Subcutaneous adipose tissue (tissue), 4 donors: ENCODE data around the gene DLGAP4. TPM values are rescaled to one million over a fixed set of nuclear protein-coding genes. Genes with fewer than 3 reads are reported as not detected.

Experiments
- total RNA-seq, 4 donors: library from RNA; depleted of rRNA; stranded (reverse); fragments of >200 nt; gene quantifications; one replicate each; pipeline ENCODE4 v1.1.0, GENCODE V29; 2016
- TF ChIP-seq, protein P1 (sequence below): fragments of 450-650 bp; IDR thresholded peaks from one replicate; pipeline ENCODE4 v1.5.1; 2016; ENCODE audit warnings: low read depth, mild to moderate bottlenecking, control low read depth, antibody characterized with exemption, moderate library complexity

Gene DLGAP4
- total RNA-seq, 4 donors from 2014 or later, result 25.8 to 47.4 (median 38.9) TPM

DNA sequence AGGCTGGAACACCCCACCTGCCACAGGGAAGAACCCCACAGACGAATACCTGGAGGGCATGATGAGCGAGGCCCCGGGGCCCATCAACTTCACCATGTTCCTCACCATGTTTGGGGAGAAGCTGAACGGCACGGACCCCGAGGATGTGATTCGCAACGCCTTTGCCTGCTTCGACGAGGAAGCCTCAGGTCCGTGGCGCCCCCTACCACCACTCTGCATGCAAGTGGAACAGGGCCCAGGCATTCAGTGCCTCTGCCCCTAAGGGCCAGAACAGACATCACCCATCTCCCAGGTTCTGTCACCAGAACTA is 241.8 kb downstream of the DLGAP4 start:
- TF ChIP-seq, protein P1, sequence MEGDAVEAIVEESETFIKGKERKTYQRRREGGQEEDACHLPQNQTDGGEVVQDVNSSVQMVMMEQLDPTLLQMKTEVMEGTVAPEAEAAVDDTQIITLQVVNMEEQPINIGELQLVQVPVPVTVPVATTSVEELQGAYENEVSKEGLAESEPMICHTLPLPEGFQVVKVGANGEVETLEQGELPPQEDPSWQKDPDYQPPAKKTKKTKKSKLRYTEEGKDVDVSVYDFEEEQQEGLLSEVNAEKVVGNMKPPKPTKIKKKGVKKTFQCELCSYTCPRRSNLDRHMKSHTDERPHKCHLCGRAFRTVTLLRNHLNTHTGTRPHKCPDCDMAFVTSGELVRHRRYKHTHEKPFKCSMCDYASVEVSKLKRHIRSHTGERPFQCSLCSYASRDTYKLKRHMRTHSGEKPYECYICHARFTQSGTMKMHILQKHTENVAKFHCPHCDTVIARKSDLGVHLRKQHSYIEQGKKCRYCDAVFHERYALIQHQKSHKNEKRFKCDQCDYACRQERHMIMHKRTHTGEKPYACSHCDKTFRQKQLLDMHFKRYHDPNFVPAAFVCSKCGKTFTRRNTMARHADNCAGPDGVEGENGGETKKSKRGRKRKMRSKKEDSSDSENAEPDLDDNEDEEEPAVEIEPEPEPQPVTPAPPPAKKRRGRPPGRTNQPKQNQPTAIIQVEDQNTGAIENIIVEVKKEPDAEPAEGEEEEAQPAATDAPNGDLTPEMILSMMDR, result no peak

DNA sequence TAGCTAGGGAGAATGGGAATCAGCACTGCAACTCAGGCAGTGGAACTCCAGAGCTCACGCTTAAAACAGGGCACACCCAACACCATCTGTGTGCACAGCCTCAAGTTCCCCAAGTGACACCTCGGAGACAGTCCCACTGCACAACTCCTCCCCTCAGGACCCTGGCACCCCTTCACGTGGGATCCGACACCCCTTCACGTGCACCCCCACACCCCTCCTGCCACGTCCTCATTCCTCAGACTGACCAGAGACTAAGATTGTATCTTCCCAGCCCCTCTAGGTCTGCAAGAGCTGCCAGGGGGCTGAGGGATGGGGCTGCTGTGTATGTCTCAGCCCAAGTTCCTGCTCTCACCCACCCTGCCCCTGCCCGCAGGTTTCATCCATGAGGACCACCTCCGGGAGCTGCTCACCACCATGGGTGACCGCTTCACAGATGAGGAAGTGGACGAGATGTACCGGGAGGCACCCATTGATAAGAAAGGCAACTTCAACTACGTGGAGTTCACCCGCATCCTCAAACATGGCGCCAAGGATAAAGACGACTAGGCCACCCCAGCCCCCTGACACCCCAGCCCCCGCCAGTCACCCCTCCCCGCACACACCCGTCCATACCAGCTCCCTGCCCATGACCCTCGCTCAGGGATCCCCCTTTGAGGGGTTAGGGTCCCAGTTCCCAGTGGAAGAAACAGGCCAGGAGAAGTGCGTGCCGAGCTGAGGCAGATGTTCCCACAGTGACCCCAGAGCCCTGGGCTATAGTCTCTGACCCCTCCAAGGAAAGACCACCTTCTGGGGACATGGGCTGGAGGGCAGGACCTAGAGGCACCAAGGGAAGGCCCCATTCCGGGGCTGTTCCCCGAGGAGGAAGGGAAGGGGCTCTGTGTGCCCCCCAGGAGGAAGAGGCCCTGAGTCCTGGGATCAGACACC is 242.8 kb downstream of the DLGAP4 start:
- TF ChIP-seq, protein P1, result no peak

DNA sequence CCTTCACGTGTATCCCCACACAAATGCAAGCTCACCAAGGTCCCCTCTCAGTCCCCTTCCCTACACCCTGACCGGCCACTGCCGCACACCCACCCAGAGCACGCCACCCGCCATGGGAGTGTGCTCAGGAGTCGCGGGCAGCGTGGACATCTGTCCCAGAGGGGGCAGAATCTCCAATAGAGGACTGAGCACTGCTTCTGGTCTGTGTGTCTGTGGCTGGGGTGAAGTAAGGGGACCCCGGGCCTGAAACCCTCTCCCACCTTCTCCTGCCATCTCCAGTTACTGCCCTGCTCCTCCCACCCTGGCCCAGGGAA is 243.4 kb downstream of the DLGAP4 start:
- TF ChIP-seq, protein P1, result no peak

DNA sequence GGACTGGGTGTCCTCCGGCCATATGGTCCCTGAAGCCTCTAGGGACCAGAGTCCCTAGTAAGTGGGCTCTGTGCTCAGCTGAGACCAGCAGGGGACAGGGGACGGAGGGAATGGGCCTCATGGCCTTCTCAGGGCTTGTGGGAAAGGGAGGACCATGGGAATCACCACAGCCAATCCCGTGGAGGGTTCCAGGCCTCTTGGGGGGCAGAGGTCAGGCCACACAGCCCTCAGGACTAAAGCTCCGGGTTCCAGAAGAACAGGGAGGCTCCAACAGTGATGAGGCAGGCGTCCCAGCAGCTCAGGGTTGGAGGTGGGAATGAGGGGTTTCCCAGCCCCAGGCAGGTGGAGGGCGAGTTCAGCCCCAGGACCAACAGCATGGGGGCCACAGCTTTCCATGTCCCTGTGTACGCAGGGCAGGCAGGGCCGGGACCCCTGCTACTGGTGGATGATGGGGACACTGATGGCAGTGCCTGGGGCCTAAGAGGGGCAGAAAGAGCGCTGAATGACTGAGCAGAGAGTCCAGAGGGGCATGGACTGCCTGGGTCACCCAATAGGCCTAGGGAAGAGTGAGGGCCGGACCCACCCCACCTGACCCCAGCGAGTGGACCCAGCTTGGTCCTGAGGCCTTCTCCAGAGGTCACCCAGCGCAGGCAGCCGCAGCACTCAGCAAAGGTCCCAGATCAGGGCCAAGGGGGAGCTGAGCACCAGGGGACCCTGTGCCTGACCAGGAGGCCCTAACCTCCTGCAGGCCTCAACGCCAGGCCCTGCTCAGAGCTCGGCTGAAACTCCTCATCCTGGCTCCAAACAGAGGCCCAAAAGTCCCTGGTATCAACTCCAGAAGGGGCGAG is 244.0 kb downstream of the DLGAP4 start:
- TF ChIP-seq, protein P1, result no peak

DNA sequence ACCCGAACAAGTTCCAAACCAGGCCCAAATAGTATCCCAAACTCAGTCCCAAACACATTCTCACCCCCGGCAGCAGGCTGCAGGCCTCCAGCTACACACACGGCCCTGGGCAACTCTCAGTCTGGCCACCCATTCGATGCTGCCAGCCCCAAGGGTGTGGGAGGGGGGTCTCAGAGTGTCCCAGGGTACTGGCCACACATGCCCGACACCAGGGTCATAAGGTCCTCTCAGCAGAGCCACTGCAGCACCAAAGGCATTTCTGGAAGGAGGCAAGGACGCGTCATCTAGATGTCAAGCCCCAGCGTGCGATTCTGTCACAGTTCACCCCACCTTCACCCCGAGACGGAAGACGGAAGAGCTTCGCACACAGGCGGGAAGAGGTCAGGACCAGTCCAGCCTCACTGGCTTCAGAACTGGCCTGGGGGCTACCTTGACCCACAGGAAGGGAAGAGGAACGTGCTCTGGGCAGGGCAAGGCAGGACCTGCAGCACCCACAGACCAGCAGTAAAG is 244.7 kb downstream of the DLGAP4 start:
- TF ChIP-seq, protein P1, result no peak

- TF ChIP-seq, protein P1, result no peak
Measured at GRCh38 chr20:36555248-36555647, 249.1 kb downstream of the DLGAP4 start.

- TF ChIP-seq, protein P1, result no peak
Measured at GRCh38 chr20:36562724-36563123, 256.6 kb downstream of the DLGAP4 start.
